HEK293T (cell line): Measurements from ENCODE around the gene NPC1L1.

ENCODE experiments used
- ARNT ChIP-seq: fragments of 450-650 bp; IDR thresholded peaks from 2 replicates; pipeline ENCODE4 v1.6.1; 2017; ENCODE audit warnings: mild to moderate bottlenecking
- BHLHE40 ChIP-seq: fragments of 450-650 bp; IDR thresholded peaks from 2 replicates; pipeline ENCODE4 v1.6.1; 2016; ENCODE audit warnings: mild to moderate bottlenecking, moderate library complexity, borderline replicate concordance
- ELF4 ChIP-seq: fragments of 450-650 bp; IDR thresholded peaks from 2 replicates; pipeline ENCODE4 v1.6.1; 2017; ENCODE audit warnings: antibody characterized with exemption
- FOXA1 ChIP-seq: fragments of 450-650 bp; IDR thresholded peaks from 2 replicates; pipeline ENCODE4 v1.6.1; 2016; ENCODE audit warnings: mild to moderate bottlenecking
- FOXK2 ChIP-seq: fragments of 450-650 bp; IDR thresholded peaks from 2 replicates; pipeline ENCODE4 v1.6.1; 2016; ENCODE audit warnings: mild to moderate bottlenecking
- FOXM1 ChIP-seq: fragments of 450-650 bp; IDR thresholded peaks from 2 replicates; pipeline ENCODE4 v1.6.1; 2017; ENCODE audit warnings: mild to moderate bottlenecking, borderline replicate concordance
- HDGF ChIP-seq: fragments of 450-650 bp; IDR thresholded peaks from 2 replicates; pipeline ENCODE4 v1.6.1; 2017; ENCODE audit warnings: antibody characterized with exemption, borderline replicate concordance
- LEF1 ChIP-seq: fragments of 450-650 bp; IDR thresholded peaks from 2 replicates; pipeline ENCODE4 v1.6.1; 2017; ENCODE audit warnings: mild to moderate bottlenecking, borderline replicate concordance
- NFRKB ChIP-seq: fragments of 450-650 bp; IDR thresholded peaks from 2 replicates; pipeline ENCODE4 v1.6.1; 2016; ENCODE audit warnings: mild to moderate bottlenecking, moderate library complexity
- SP1 ChIP-seq: fragments of 450-650 bp; IDR thresholded peaks from 2 replicates; pipeline ENCODE4 v1.6.1; 2017
- TARDBP ChIP-seq: fragments of 450-650 bp; IDR thresholded peaks from 2 replicates; pipeline ENCODE4 v1.6.1; 2016
- ZNF384 ChIP-seq: fragments of 450-650 bp; IDR thresholded peaks from 2 replicates; pipeline ENCODE4 v1.6.1; 2016
- TF ChIP-seq, protein P1 (sequence below): fragments of 450-650 bp; IDR thresholded peaks from 2 replicates; pipeline ENCODE4 v1.6.1; 2016

DNA sequence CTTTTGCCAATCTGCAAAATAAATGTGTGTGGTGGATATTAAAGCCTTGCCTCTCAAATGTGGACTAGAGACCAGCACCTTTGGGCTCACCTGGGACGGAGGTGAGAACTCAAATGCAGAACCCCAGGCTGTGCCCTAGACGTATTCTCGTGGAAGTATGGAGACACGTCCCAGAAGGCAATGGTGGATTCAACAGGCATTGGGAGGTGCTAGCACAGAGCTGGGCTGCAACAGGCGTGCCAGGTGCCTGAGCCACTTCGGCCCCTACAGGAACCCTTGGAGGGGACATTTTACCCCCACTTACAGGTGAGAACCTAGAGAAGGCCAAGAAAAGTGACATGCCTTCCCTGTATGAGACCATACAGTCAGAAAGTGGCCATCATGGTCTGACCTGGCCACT lies 20.4 kb upstream of the NPC1L1 start:
- TF ChIP-seq TARDBP (no peak), NFRKB (no peak), FOXM1 (no peak), ELF4 (no peak), SP1 (no peak), ZNF384 (no peak), FOXK2 (no peak), BHLHE40 (no peak), LEF1 (no peak), ARNT (no peak), FOXA1 (no peak), HDGF (no peak)
- TF ChIP-seq, protein P1, sequence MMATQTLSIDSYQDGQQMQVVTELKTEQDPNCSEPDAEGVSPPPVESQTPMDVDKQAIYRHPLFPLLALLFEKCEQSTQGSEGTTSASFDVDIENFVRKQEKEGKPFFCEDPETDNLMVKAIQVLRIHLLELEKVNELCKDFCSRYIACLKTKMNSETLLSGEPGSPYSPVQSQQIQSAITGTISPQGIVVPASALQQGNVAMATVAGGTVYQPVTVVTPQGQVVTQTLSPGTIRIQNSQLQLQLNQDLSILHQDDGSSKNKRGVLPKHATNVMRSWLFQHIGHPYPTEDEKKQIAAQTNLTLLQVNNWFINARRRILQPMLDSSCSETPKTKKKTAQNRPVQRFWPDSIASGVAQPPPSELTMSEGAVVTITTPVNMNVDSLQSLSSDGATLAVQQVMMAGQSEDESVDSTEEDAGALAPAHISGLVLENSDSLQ, result no peak
